ENCODE data around the gene DBNL. TPM values are rescaled to one million over a fixed set of nuclear protein-coding genes. Genes with fewer than 3 reads are reported as not detected.

DBNL gene
- total RNA-seq, 1 donor from 2014 or later, result 177 TPM

GRCh38 chr7:44050121-44050914 is 5.8 kb downstream of the DBNL start:
- intact Hi-C loops (cut with DNase I), result no loop called here
- peaks cover 0 to 5% of the 10 kb centered on the region in 2 donors for H3K4me1 ChIP-seq
- H3K4me3 ChIP-seq, result no peak overlapping the region
- H3K27ac ChIP-seq, result no peak overlapping the region
- no peak for TF ChIP-seq CTCF (IDR thresholded peaks at IDR 0.05)
- peaks cover 46 to 66% of the 10 kb centered on the region in 2 donors for H3K36me3 ChIP-seq
- peak in 1 of 2 donors; percentile 48 for DNase-seq (ENCODE audit: low spot score in 2 of 2)
- H3K9me3 ChIP-seq, result no peaks in the 10 kb centered on the region
- H3K27me3 ChIP-seq, result no peaks in the 10 kb centered on the region

- H3K4me3 ChIP-seq, result no peak overlapping the region
- H3K27ac ChIP-seq, result no peak overlapping the region
- H3K9me3 ChIP-seq, result no peaks in the 10 kb centered on the region
- peak in 1 of 2 donors; percentile 40 for DNase-seq (ENCODE audit: low spot score in 2 of 2)
- peaks cover 48 to 73% of the 10 kb centered on the region in 2 donors for H3K36me3 ChIP-seq
- no peaks in the 10 kb centered on the region for H3K27me3 ChIP-seq
- H3K4me1 ChIP-seq, result no peaks in the 10 kb centered on the region
- no peak for TF ChIP-seq CTCF (IDR thresholded peaks at IDR 0.05)
- intact Hi-C loops (cut with DNase I), result no loop called here
Measured at GRCh38 chr7:44050915-44051560, 6.5 kb downstream of the DBNL start.

GRCh38 chr7:44051611-44052220 is 7.2 kb downstream of the DBNL start:
- H3K4me1 ChIP-seq, result no peaks in the 10 kb centered on the region
- no peaks in the 10 kb centered on the region for H3K27me3 ChIP-seq
- H3K27ac ChIP-seq, result no peak overlapping the region
- H3K9me3 ChIP-seq, result no peaks in the 10 kb centered on the region
- H3K36me3 ChIP-seq, result peaks cover 54 to 78% of the 10 kb centered on the region in 2 donors
- peak in 1 of 2 donors; percentile 51 for DNase-seq (ENCODE audit: low spot score in 2 of 2)
- TF ChIP-seq CTCF (IDR thresholded peaks at IDR 0.05), result no peak
- intact Hi-C loops (cut with DNase I), result no loop called here
- H3K4me3 ChIP-seq, result no peak overlapping the region

- no peak for TF ChIP-seq CTCF (IDR thresholded peaks at IDR 0.05)
- Histone ChIP-seq H3K4me1 (no peaks in the 10 kb centered on the region), H3K4me3 (no peak overlapping the region), H3K27me3 (no peaks in the 10 kb centered on the region), H3K27ac (no peak overlapping the region), H3K9me3 (no peaks in the 10 kb centered on the region), H3K36me3 (peaks cover 66 to 86% of the 10 kb centered on the region in 2 donors)
- peak in 1 of 2 donors; percentile 44 for DNase-seq (ENCODE audit: low spot score in 2 of 2)
- intact Hi-C loops (cut with DNase I), result no loop called here
Measured at GRCh38 chr7:44052771-44053365, 8.4 kb downstream of the DBNL start.

- Histone ChIP-seq H3K27ac (no peak overlapping the region), H3K4me1 (no peaks in the 10 kb centered on the region), H3K36me3 (peaks cover 78 to 98% of the 10 kb centered on the region in 2 donors), H3K27me3 (no peaks in the 10 kb centered on the region), H3K4me3 (no peak overlapping the region), H3K9me3 (no peaks in the 10 kb centered on the region)
- peak in 1 of 2 donors; percentile 59 for DNase-seq (ENCODE audit: low spot score in 2 of 2)
- intact Hi-C loops (cut with DNase I), result no loop called here
- TF ChIP-seq CTCF (IDR thresholded peaks at IDR 0.05), result no peak
Measured at GRCh38 chr7:44056681-44057080, 12.2 kb downstream of the DBNL start.
